ENCODE data around the gene ZFP69. TPM values are rescaled to one million over a fixed set of nuclear protein-coding genes. Genes with fewer than 3 reads are reported as not detected.
"Not testable (repeated sequence)": the region's sequence is repeated elsewhere in the genome, so short reads cannot be mapped to it uniquely, and the experiment has no call there.

The ZFP69 gene
- total RNA-seq, 1 donor from 2014 or later = 3.3 TPM

DNA sequence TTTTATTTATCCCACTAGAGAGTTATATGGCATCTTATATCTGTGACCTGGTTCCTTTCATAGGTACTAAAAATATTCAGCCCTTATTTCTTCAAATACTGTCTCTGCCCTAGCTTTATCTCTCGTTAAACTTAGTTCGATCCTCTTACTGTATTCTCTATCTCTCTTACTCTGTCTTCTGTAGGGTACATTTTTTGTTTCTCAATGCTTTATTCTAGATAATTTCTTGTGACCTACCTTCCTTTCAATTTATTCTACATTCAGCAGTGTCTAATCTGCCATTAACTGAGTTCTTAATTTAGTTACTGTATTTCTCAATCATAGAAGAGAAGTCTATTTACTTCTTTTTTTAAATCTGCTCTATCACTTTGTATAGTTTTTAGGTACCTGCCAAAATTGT, 1.8 kb upstream of the ZFP69 start:
- peaks cover 6% of the 10 kb centered on the region for H3K27me3 Mint-ChIP-seq (ENCODE audit: unreplicated experiment)
- no peak overlapping the region for H3K4me3 Mint-ChIP-seq (ENCODE audit: unreplicated experiment)
- TF ChIP-seq, protein P1, sequence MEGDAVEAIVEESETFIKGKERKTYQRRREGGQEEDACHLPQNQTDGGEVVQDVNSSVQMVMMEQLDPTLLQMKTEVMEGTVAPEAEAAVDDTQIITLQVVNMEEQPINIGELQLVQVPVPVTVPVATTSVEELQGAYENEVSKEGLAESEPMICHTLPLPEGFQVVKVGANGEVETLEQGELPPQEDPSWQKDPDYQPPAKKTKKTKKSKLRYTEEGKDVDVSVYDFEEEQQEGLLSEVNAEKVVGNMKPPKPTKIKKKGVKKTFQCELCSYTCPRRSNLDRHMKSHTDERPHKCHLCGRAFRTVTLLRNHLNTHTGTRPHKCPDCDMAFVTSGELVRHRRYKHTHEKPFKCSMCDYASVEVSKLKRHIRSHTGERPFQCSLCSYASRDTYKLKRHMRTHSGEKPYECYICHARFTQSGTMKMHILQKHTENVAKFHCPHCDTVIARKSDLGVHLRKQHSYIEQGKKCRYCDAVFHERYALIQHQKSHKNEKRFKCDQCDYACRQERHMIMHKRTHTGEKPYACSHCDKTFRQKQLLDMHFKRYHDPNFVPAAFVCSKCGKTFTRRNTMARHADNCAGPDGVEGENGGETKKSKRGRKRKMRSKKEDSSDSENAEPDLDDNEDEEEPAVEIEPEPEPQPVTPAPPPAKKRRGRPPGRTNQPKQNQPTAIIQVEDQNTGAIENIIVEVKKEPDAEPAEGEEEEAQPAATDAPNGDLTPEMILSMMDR (IDR thresholded peaks at IDR 0.05; ENCODE audit: unreplicated experiment) = no peak
- no peak overlapping the region for H3K27ac Mint-ChIP-seq (ENCODE audit: unreplicated experiment)
- peaks cover 31% of the 10 kb centered on the region for H3K36me3 Mint-ChIP-seq (ENCODE audit: low read depth, unreplicated experiment)
- peaks cover 20% of the 10 kb centered on the region for H3K9me3 Mint-ChIP-seq (ENCODE audit: unreplicated experiment)
- no peak for DNase-seq (ENCODE audit: low spot score)
- H3K4me1 Mint-ChIP-seq (ENCODE audit: unreplicated experiment) = peaks cover 11% of the 10 kb centered on the region

DNA sequence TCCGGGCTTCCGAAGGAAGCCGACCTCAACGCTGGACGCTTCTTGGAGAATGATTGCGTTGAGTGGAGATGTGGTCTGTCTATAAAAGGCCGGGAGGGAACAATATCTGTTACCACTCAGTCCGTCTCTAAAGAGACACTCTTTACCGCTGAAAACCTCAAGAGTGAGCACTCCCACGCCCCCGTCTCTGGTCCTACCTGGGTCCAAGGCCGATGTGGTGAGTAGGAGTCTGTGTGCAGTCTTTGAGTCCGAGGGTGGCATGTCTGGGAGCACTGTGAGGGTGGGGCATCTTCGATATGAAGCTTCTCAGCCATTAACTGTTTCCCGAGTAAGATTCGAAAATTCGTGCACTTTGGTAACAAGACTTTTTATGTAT, 576 bp downstream of the ZFP69 start:
- TF ChIP-seq, protein P1 (IDR thresholded peaks at IDR 0.05; ENCODE audit: unreplicated experiment) = no peak
- H3K4me3 Mint-ChIP-seq (ENCODE audit: unreplicated experiment) = peak overlapping the region; percentile 89
- H3K9me3 Mint-ChIP-seq (ENCODE audit: unreplicated experiment) = peaks cover 13% of the 10 kb centered on the region
- H3K4me1 Mint-ChIP-seq (ENCODE audit: unreplicated experiment) = peaks cover 11% of the 10 kb centered on the region
- H3K27me3 Mint-ChIP-seq (ENCODE audit: unreplicated experiment) = peaks cover 6% of the 10 kb centered on the region
- DNase-seq (ENCODE audit: low spot score) = no peak
- peaks cover 24% of the 10 kb centered on the region for H3K36me3 Mint-ChIP-seq (ENCODE audit: low read depth, unreplicated experiment)
- H3K27ac Mint-ChIP-seq (ENCODE audit: unreplicated experiment) = peak overlapping the region; percentile 30

DNA sequence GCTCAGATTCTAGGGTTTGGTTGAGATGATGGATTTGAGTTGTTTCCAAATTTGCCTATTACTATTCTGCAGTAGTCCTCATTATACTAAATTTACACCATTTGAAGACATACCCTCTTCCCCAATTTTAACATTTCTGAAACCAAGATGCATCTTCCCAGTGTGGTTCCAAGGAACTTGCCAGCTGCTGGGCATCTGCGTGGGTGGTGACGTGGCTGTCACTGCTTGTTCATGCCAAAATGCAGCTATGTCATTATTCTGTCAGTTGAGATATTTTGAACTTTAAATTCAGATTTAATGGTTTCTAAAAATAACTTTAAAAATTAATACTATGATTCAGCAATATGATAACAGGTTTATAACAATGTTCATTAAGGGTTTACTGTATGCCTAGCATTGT, 1.2 kb downstream of the ZFP69 start:
- H3K27ac Mint-ChIP-seq (ENCODE audit: unreplicated experiment) = peak overlapping the region; percentile 38
- peaks cover 2% of the 10 kb centered on the region for H3K27me3 Mint-ChIP-seq (ENCODE audit: unreplicated experiment)
- H3K9me3 Mint-ChIP-seq (ENCODE audit: unreplicated experiment) = peaks cover 7% of the 10 kb centered on the region
- TF ChIP-seq, protein P1 (IDR thresholded peaks at IDR 0.05; ENCODE audit: unreplicated experiment) = no peak
- peak overlapping the region; percentile 89 for H3K4me3 Mint-ChIP-seq (ENCODE audit: unreplicated experiment)
- H3K36me3 Mint-ChIP-seq (ENCODE audit: low read depth, unreplicated experiment) = peaks cover 21% of the 10 kb centered on the region
- peaks cover 11% of the 10 kb centered on the region for H3K4me1 Mint-ChIP-seq (ENCODE audit: unreplicated experiment)
- no peak for DNase-seq (ENCODE audit: low spot score)

DNA sequence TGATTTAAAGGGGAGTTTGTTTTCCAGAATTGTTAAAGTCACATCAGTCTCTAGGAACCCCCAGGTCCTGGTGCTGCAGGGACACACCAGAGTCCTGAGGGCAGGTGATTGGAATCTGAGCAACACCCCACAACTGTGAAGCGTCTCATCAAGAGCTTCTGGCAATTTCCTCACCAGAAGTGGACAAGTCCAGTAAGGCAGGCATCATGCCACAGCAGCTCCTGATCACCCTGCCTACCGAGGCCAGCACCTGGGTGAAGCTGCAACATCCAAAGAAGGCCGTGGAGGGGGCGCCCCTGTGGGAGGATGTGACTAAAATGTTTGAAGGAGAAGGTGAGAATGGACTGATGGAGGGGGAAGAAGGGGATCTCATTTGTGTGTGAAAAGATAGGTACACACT, 2.1 kb downstream of the ZFP69 start:
- TF ChIP-seq, protein P1 (IDR thresholded peaks at IDR 0.05; ENCODE audit: unreplicated experiment) = no peak
- no peak overlapping the region for H3K27ac Mint-ChIP-seq (ENCODE audit: unreplicated experiment)
- peaks cover 20% of the 10 kb centered on the region for H3K36me3 Mint-ChIP-seq (ENCODE audit: low read depth, unreplicated experiment)
- H3K4me3 Mint-ChIP-seq (ENCODE audit: unreplicated experiment) = no peak overlapping the region
- H3K27me3 Mint-ChIP-seq (ENCODE audit: unreplicated experiment) = peaks cover 2% of the 10 kb centered on the region
- no peak for DNase-seq (ENCODE audit: low spot score)
- H3K9me3 Mint-ChIP-seq (ENCODE audit: unreplicated experiment) = peaks cover 7% of the 10 kb centered on the region
- peaks cover 11% of the 10 kb centered on the region for H3K4me1 Mint-ChIP-seq (ENCODE audit: unreplicated experiment)

DNA sequence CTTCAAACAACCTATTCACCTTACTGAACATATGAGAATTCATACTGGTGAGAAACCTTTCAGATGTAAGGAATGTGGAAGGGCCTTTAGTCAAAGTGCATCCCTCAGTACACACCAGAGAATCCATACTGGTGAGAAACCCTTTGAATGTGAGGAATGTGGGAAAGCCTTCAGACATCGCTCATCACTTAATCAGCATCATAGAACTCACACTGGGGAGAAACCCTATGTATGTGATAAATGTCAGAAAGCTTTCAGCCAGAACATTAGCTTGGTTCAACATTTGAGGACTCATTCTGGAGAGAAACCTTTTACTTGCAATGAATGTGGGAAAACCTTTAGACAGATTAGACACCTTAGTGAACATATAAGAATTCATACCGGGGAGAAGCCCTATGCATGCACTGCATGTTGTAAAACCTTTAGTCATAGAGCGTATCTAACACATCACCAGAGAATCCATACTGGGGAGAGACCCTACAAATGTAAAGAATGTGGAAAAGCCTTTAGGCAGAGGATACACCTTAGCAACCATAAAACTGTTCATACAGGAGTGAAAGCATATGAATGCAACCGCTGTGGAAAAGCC, 18.3 kb downstream of the ZFP69 start:
- peak overlapping the region; percentile 62 for H3K4me3 Mint-ChIP-seq (ENCODE audit: unreplicated experiment)
- peaks cover 23% of the 10 kb centered on the region for H3K9me3 Mint-ChIP-seq (ENCODE audit: unreplicated experiment)
- H3K27ac Mint-ChIP-seq (ENCODE audit: unreplicated experiment) = no peak overlapping the region
- H3K4me1 Mint-ChIP-seq (ENCODE audit: unreplicated experiment) = no peaks in the 10 kb centered on the region
- no peak for DNase-seq (ENCODE audit: low spot score)
- H3K27me3 Mint-ChIP-seq (ENCODE audit: unreplicated experiment) = peaks cover 1% of the 10 kb centered on the region
- TF ChIP-seq, protein P1 (IDR thresholded peaks at IDR 0.05; ENCODE audit: unreplicated experiment) = no peak
- peaks cover 68% of the 10 kb centered on the region for H3K36me3 Mint-ChIP-seq (ENCODE audit: low read depth, unreplicated experiment)

DNA sequence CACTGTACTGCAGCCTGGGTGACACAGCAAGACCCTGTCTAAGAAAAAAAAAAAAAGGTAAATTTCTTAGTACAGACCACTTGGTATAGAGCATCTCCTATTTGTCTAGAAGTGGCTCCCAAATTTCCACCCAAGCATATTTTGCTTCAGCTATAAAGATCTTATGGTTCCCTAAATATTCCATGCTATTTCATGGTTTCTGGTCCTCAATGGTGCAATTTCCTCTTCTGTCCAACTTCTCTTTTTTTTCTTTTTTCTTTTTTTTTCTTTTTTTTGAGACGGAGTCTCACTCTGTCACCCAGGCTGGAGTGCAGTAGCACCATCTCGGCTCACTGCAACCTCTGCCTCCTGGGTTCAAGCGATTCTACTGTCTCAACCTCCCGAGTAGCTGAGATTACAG, 25.6 kb downstream of the ZFP69 start:
- not testable (repeated sequence) for H3K9me3 Mint-ChIP-seq (ENCODE audit: unreplicated experiment)
- peaks cover 57% of the 10 kb centered on the region for H3K36me3 Mint-ChIP-seq (ENCODE audit: low read depth, unreplicated experiment)

More for the DNA sequence above, 25.6 kb downstream of the ZFP69 start:
- H3K27ac Mint-ChIP-seq (ENCODE audit: unreplicated experiment); DNase-seq (ENCODE audit: low spot score); H3K27me3 Mint-ChIP-seq (ENCODE audit: unreplicated experiment); H3K4me3 Mint-ChIP-seq (ENCODE audit: unreplicated experiment); H3K4me1 Mint-ChIP-seq (ENCODE audit: unreplicated experiment): not testable (repeated sequence)

All from endothelial cell (in vitro differentiated cells).